ENCODE results near the gene IL34.

DNA sequence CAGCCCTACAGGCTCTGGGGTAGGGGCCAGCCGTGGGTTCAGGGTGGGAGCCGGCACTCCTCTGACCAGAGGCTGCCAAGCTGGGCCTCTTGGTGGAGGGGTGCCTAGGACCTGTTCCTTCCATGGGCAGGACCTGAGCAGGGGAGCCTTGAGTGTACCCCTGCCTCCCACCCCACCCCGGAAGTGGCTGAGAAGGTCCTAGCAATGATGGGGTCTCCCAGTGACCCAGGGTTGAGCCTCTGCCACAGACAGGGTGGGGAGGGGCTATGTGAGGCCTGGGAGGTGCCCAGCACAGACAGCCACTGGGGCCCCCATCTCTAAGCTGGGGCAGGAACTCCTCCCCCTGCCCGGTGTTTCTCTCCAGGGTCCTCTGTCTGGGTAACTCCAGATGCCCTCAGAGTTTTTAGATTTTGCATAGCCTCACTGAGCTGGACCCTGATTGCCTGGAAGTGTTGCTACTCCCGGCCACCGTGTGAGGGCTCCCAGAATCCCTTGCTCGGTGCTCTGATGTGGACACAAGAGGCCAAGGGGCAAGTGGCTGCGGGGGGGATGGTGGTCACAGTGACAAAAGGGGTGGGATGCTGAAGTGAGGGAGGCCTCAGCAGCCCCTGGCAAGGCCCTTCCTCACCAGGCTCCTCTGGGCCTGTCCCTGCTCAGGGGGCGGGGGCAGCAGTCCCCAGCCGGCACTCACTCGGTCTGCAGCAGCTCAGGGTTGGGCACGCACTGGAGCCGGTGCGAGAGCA lies 45.9 kb downstream of the IL34 start:
- TF ChIP-seq GLIS3 (CRISPR knock-in tag; IDR thresholded peaks at IDR 0.05) (no peak), ISL1 (CRISPR knock-in tag; IDR thresholded peaks at IDR 0.05) (no peak), CSDC2 (CRISPR knock-in tag; IDR thresholded peaks at IDR 0.05) (no peak), ESRRG (CRISPR knock-in tag; IDR thresholded peaks at IDR 0.05) (no peak), ZFP30 (CRISPR knock-in tag; IDR thresholded peaks at IDR 0.05) (no peak), OSR1 (CRISPR knock-in tag; IDR thresholded peaks at IDR 0.05) (no peak), ZNF70 (CRISPR knock-in tag; IDR thresholded peaks at IDR 0.05) (no peak), RARB (CRISPR knock-in tag; IDR thresholded peaks at IDR 0.05) (no peak)
- TF ChIP-seq, protein P1, sequence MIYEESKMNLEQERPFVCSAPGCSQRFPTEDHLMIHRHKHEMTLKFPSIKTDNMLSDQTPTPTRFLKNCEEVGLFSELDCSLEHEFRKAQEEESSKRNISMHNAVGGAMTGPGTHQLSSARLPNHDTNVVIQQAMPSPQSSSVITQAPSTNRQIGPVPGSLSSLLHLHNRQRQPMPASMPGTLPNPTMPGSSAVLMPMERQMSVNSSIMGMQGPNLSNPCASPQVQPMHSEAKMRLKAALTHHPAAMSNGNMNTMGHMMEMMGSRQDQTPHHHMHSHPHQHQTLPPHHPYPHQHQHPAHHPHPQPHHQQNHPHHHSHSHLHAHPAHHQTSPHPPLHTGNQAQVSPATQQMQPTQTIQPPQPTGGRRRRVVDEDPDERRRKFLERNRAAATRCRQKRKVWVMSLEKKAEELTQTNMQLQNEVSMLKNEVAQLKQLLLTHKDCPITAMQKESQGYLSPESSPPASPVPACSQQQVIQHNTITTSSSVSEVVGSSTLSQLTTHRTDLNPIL (CRISPR knock-in tag; IDR thresholded peaks at IDR 0.05; ENCODE audit: low read depth), result no peak
- TF ChIP-seq, protein P2, sequence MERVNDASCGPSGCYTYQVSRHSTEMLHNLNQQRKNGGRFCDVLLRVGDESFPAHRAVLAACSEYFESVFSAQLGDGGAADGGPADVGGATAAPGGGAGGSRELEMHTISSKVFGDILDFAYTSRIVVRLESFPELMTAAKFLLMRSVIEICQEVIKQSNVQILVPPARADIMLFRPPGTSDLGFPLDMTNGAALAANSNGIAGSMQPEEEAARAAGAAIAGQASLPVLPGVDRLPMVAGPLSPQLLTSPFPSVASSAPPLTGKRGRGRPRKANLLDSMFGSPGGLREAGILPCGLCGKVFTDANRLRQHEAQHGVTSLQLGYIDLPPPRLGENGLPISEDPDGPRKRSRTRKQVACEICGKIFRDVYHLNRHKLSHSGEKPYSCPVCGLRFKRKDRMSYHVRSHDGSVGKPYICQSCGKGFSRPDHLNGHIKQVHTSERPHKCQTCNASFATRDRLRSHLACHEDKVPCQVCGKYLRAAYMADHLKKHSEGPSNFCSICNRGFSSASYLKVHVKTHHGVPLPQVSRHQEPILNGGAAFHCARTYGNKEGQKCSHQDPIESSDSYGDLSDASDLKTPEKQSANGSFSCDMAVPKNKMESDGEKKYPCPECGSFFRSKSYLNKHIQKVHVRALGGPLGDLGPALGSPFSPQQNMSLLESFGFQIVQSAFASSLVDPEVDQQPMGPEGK (CRISPR knock-in tag; IDR thresholded peaks at IDR 0.05; ENCODE audit: borderline replicate concordance), result no peak
- TF ChIP-seq, protein P3, sequence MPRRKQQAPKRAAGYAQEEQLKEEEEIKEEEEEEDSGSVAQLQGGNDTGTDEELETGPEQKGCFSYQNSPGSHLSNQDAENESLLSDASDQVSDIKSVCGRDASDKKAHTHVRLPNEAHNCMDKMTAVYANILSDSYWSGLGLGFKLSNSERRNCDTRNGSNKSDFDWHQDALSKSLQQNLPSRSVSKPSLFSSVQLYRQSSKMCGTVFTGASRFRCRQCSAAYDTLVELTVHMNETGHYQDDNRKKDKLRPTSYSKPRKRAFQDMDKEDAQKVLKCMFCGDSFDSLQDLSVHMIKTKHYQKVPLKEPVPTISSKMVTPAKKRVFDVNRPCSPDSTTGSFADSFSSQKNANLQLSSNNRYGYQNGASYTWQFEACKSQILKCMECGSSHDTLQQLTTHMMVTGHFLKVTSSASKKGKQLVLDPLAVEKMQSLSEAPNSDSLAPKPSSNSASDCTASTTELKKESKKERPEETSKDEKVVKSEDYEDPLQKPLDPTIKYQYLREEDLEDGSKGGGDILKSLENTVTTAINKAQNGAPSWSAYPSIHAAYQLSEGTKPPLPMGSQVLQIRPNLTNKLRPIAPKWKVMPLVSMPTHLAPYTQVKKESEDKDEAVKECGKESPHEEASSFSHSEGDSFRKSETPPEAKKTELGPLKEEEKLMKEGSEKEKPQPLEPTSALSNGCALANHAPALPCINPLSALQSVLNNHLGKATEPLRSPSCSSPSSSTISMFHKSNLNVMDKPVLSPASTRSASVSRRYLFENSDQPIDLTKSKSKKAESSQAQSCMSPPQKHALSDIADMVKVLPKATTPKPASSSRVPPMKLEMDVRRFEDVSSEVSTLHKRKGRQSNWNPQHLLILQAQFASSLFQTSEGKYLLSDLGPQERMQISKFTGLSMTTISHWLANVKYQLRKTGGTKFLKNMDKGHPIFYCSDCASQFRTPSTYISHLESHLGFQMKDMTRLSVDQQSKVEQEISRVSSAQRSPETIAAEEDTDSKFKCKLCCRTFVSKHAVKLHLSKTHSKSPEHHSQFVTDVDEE (CRISPR knock-in tag; IDR thresholded peaks at IDR 0.05), result no peak

Measured in SK-N-SH treated with all-trans-retinoic acid at 6 μM for 48 hours (cell line).